ENCODE data around the gene SP5. TPM values are rescaled to one million over a fixed set of nuclear protein-coding genes. Genes with fewer than 3 reads are reported as not detected.

The SP5 gene
- total RNA-seq, 1 donor from 2014 or later: 0.11 TPM

DNA sequence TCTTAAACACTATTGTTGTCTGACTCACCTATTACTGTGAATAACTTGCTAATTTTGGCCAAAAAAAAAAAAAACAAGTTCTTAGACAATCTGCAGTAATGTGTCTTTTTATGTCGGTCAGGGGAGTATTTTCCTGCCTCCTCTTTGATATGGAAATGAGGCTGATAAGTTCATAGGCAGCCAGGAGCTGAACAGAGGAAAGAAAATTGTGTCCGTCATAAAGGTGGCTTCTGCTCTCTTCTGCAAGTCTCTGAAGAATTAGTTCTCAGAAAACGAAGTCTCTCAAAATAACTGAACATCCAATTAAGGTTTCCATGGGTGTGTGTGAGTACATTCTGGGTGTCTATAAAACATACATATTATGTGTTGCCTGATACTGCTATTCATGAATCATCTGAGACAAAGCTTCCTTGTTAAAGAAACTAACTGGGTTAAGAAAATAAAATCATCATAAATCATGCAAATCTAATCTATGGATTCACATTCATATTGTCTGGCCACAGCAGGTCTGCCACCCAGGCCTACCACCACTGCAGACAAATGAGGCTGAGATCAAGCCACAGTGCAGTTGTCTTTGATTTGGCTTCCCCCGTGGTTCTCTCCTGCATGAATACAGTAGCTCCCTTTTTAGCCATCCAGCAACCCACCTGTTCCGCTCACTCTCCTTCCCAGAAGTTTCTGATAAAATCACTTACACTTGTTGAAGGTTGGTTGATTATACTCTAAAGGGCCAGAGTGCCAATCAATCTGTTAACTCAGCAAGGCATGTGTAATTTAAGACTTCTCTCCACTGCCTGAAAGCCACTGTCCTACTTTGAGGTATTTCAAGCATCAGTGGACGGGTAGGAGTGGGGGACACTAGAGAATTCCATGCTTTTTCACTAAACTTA is 19.4 kb upstream of the SP5 start:
- H2AFZ ChIP-seq (ENCODE audit: low read depth, low read length): no peak overlapping the region
- no peak overlapping the region for H3K27ac Mint-ChIP-seq (ENCODE audit: unreplicated experiment)
- no peak for DNase-seq (ENCODE audit: low read depth)

DNA sequence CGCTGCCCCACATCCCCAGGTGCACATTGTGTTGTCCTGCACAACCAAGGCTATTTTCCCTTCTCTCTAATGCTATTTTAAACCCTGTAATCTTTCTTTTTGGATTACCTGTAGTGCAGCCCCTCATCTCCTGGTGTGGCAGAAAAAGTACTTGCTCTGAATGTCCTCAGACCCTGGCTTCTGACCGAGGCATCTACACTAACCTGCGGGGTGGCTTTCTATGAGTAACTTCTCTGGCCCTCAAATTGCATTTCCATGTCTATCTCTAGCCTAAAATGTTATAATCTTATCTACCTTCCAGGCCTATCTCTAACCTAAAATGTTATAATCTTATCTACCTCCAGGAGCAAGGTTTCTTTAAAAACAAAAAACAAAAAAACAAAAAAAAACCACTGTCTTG is 18.2 kb upstream of the SP5 start:
- Histone ChIP-seq H3K27me3 (ENCODE audit: insufficient read depth, low read length) (peaks cover 5% of the 10 kb centered on the region), H3K36me3 (ENCODE audit: insufficient read depth, low read length) (no peaks in the 10 kb centered on the region), H2AFZ (ENCODE audit: low read depth, low read length) (no peak overlapping the region), H3K4me3 (ENCODE audit: insufficient read depth, low read depth, low read length) (no peak overlapping the region), H3K9me3 (ENCODE audit: insufficient read depth, low read depth, low read length) (no peaks in the 10 kb centered on the region), H3K4me2 (ENCODE audit: low read length) (no peak overlapping the region), H3K9ac (ENCODE audit: low read length) (no peak overlapping the region), H3K4me1 (ENCODE audit: insufficient read depth, low read length) (no peaks in the 10 kb centered on the region), H3K79me2 (ENCODE audit: insufficient read depth, low read length) (no peaks in the 10 kb centered on the region), H3K27ac (ENCODE audit: low read depth, low read length) (no peak overlapping the region), H4K20me1 (ENCODE audit: insufficient read depth, low read length) (no peaks in the 10 kb centered on the region)
- DNase-seq (ENCODE audit: low read depth) (no peak), FAIRE-seq (no peak)
- H3K4me3 Mint-ChIP-seq (ENCODE audit: unreplicated experiment): no peak overlapping the region
- H3K9me3 Mint-ChIP-seq (ENCODE audit: unreplicated experiment): no peaks in the 10 kb centered on the region
- peaks cover 12% of the 10 kb centered on the region for H3K27me3 Mint-ChIP-seq (ENCODE audit: low read depth, unreplicated experiment)
- no peak overlapping the region for H3K27ac Mint-ChIP-seq (ENCODE audit: unreplicated experiment)
- H3K4me1 Mint-ChIP-seq (ENCODE audit: low read depth, unreplicated experiment): peaks cover 8% of the 10 kb centered on the region
- TF ChIP-seq, protein P1, sequence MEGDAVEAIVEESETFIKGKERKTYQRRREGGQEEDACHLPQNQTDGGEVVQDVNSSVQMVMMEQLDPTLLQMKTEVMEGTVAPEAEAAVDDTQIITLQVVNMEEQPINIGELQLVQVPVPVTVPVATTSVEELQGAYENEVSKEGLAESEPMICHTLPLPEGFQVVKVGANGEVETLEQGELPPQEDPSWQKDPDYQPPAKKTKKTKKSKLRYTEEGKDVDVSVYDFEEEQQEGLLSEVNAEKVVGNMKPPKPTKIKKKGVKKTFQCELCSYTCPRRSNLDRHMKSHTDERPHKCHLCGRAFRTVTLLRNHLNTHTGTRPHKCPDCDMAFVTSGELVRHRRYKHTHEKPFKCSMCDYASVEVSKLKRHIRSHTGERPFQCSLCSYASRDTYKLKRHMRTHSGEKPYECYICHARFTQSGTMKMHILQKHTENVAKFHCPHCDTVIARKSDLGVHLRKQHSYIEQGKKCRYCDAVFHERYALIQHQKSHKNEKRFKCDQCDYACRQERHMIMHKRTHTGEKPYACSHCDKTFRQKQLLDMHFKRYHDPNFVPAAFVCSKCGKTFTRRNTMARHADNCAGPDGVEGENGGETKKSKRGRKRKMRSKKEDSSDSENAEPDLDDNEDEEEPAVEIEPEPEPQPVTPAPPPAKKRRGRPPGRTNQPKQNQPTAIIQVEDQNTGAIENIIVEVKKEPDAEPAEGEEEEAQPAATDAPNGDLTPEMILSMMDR (IDR thresholded peaks at IDR 0.05; ENCODE audit: insufficient read depth, low read depth, low read length): no peak
- no peak for TF ChIP-seq EZH2 (IDR thresholded peaks at IDR 0.05; ENCODE audit: insufficient read depth, low read length)
- H3K36me3 Mint-ChIP-seq (ENCODE audit: low read depth, unreplicated experiment): no peaks in the 10 kb centered on the region

More for the DNA sequence above, 19.4 kb upstream of the SP5 start:
- H3K4me1 Mint-ChIP-seq (ENCODE audit: low read depth, unreplicated experiment): peaks cover 8% of the 10 kb centered on the region
- peaks cover 9% of the 10 kb centered on the region for H3K27me3 Mint-ChIP-seq (ENCODE audit: low read depth, unreplicated experiment)
- H3K36me3 ChIP-seq (ENCODE audit: insufficient read depth, low read length): no peaks in the 10 kb centered on the region
- H3K27me3 ChIP-seq (ENCODE audit: insufficient read depth, low read length): peaks cover under 1% of the 10 kb centered on the region
- H3K27ac ChIP-seq (ENCODE audit: low read depth, low read length): no peak overlapping the region
- no peak overlapping the region for H3K9ac ChIP-seq (ENCODE audit: low read length)
- H3K9me3 Mint-ChIP-seq (ENCODE audit: unreplicated experiment): no peaks in the 10 kb centered on the region
- FAIRE-seq: no peak
- no peak overlapping the region for H3K4me3 Mint-ChIP-seq (ENCODE audit: unreplicated experiment)
- no peaks in the 10 kb centered on the region for H3K79me2 ChIP-seq (ENCODE audit: insufficient read depth, low read length)
- H3K36me3 Mint-ChIP-seq (ENCODE audit: low read depth, unreplicated experiment): no peaks in the 10 kb centered on the region
- no peaks in the 10 kb centered on the region for H3K9me3 ChIP-seq (ENCODE audit: insufficient read depth, low read depth, low read length)
- H4K20me1 ChIP-seq (ENCODE audit: insufficient read depth, low read length): no peaks in the 10 kb centered on the region
- H3K4me2 ChIP-seq (ENCODE audit: low read length): peak overlapping the region; percentile 48
- TF ChIP-seq, protein P1 (IDR thresholded peaks at IDR 0.05; ENCODE audit: insufficient read depth, low read depth, low read length): no peak
- TF ChIP-seq EZH2 (IDR thresholded peaks at IDR 0.05; ENCODE audit: insufficient read depth, low read length): no peak
- no peak overlapping the region for H3K4me3 ChIP-seq (ENCODE audit: insufficient read depth, low read depth, low read length)
- H3K4me1 ChIP-seq (ENCODE audit: insufficient read depth, low read length): no peaks in the 10 kb centered on the region

DNA sequence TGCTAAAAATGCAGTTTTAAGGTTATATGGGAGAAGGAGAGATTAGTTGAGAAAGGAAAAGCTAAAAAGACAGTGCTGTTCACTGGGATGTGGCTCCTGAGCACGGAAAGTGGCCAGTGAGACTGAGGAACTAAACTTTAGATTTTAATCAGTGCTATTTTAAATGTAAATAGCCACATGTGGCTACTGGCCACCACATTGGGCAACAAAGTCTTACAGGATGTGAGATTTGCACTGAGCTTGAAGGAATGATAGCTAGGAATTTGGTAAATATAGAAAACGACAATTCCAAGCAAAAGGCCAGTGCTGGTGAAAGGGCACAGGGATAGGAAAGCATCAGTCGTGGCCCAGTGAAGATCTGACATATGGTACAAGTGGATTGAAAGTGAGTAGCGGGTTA is 14.1 kb upstream of the SP5 start:
- H2AFZ ChIP-seq (ENCODE audit: low read depth, low read length): no peak overlapping the region
- Mint-ChIP-seq H3K4me1 (ENCODE audit: low read depth, unreplicated experiment) (peaks cover under 1% of the 10 kb centered on the region), H3K27me3 (ENCODE audit: low read depth, unreplicated experiment) (peaks cover 26% of the 10 kb centered on the region), H3K4me3 (ENCODE audit: unreplicated experiment) (no peak overlapping the region), H3K36me3 (ENCODE audit: low read depth, unreplicated experiment) (no peaks in the 10 kb centered on the region), H3K9me3 (ENCODE audit: unreplicated experiment) (peaks cover 6% of the 10 kb centered on the region), H3K27ac (ENCODE audit: unreplicated experiment) (no peak overlapping the region)
- no peak overlapping the region for H3K4me3 ChIP-seq (ENCODE audit: insufficient read depth, low read depth, low read length)
- no peaks in the 10 kb centered on the region for H3K4me1 ChIP-seq (ENCODE audit: insufficient read depth, low read length)
- no peak for TF ChIP-seq EZH2 (IDR thresholded peaks at IDR 0.05; ENCODE audit: insufficient read depth, low read length)
- TF ChIP-seq, protein P1 (IDR thresholded peaks at IDR 0.05; ENCODE audit: insufficient read depth, low read depth, low read length): no peak
- H3K9ac ChIP-seq (ENCODE audit: low read length): no peak overlapping the region
- peaks cover 7% of the 10 kb centered on the region for H3K27me3 ChIP-seq (ENCODE audit: insufficient read depth, low read length)
- H3K27ac ChIP-seq (ENCODE audit: low read depth, low read length): no peak overlapping the region
- DNase-seq (ENCODE audit: low read depth): no peak
- no peaks in the 10 kb centered on the region for H3K36me3 ChIP-seq (ENCODE audit: insufficient read depth, low read length)
- peaks cover 5% of the 10 kb centered on the region for H3K9me3 ChIP-seq (ENCODE audit: insufficient read depth, low read depth, low read length)
- no peaks in the 10 kb centered on the region for H3K79me2 ChIP-seq (ENCODE audit: insufficient read depth, low read length)
- no peak for FAIRE-seq
- no peaks in the 10 kb centered on the region for H4K20me1 ChIP-seq (ENCODE audit: insufficient read depth, low read length)
- H3K4me2 ChIP-seq (ENCODE audit: low read length): no peak overlapping the region
